ENCODE data around the gene TBC1D8.

Gene TBC1D8

GRCh38 chr2:101007415-101008345, 143.5 kb downstream of the TBC1D8 start:
- no peak overlapping the region for H3K4me3 ChIP-seq (ENCODE audit: control insufficient read depth, low read depth, low read length)
- no peak for TF ChIP-seq CTCF (IDR thresholded peaks at IDR 0.05; ENCODE audit: control insufficient read depth, insufficient read depth, low read depth, low read length, missing control alignments)
- no peak for DNase-seq (ENCODE audit: low read depth)

- H3K4me3 ChIP-seq (ENCODE audit: control insufficient read depth, low read depth, low read length), result no peak overlapping the region
- no peak for DNase-seq (ENCODE audit: low read depth)
- TF ChIP-seq CTCF (IDR thresholded peaks at IDR 0.05; ENCODE audit: control insufficient read depth, insufficient read depth, low read depth, low read length, missing control alignments), result no peak
Measured at GRCh38 chr2:101006065-101006715, 145.0 kb downstream of the TBC1D8 start.

GRCh38 chr2:101004620-101005325, 146.4 kb downstream of the TBC1D8 start:
- no peak for DNase-seq (ENCODE audit: low read depth)
- peak overlapping the region; percentile 8 for H3K4me3 ChIP-seq (ENCODE audit: control insufficient read depth, low read depth, low read length)
- no peak for TF ChIP-seq CTCF (IDR thresholded peaks at IDR 0.05; ENCODE audit: control insufficient read depth, insufficient read depth, low read depth, low read length, missing control alignments)

GRCh38 chr2:101003278-101003775, 147.9 kb downstream of the TBC1D8 start:
- no peak for TF ChIP-seq CTCF (IDR thresholded peaks at IDR 0.05; ENCODE audit: control insufficient read depth, insufficient read depth, low read depth, low read length, missing control alignments)
- DNase-seq (ENCODE audit: low read depth), result no peak
- peak overlapping the region; percentile 99 for H3K4me3 ChIP-seq (ENCODE audit: control insufficient read depth, low read depth, low read length)

DNA sequence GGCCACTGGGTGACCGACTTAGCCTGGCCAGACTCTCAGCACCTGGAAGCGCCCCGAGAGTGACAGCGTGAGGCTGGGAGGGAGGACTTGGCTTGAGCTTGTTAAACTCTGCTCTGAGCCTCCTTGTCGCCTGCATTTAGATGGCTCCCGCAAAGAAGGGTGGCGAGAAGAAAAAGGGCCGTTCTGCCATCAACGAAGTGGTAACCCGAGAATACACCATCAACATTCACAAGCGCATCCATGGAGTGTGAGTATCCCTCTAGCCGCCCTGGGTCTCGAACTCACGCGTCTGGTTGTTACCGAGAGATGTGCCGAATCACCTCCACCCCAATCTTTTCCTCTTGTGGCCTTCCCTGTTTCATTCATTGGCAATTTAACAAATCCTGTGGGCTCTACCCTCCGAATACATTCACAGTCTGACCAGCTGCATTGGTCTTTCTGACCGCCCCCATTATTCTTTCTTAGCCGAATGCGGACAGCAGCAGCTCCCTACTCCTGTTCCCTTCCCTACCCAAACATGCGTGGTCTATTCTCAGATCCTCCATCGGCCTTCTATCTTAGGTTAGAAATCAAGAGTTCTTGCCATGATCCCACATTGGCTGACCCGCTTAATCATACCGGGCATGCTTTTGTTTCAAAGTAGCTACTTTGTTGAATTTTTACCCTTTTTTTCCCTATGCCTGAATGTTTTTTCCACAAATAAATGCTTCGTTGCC, 148.5 kb downstream of the TBC1D8 start:
- no peak for DNase-seq (ENCODE audit: low read depth)
- TF ChIP-seq CTCF (IDR thresholded peaks at IDR 0.05; ENCODE audit: control insufficient read depth, insufficient read depth, low read depth, low read length, missing control alignments), result no peak
- peak overlapping the region; percentile 99 for H3K4me3 ChIP-seq (ENCODE audit: control insufficient read depth, low read depth, low read length)
